SU-DHL-6 (cell line): ENCODE measurements around the gene VIM.

Source experiments
- H2AFZ ChIP-seq: fragments of 200-600 bp; sonication (generic); 2 replicates; pipeline ENCODE4 v1.6.1; 2014; ENCODE audit warnings: low read depth, mild to moderate bottlenecking, moderate library complexity, mixed read lengths, antibody characterized with exemption, low read length; ENCODE audit not compliant: severe bottlenecking
- H3F3A ChIP-seq: fragments of 200-600 bp; shearing (Covaris generic); 2 replicates; pipeline ENCODE4 v1.6.0; 2016; ENCODE audit warnings: antibody characterized with exemption, mild to moderate bottlenecking; ENCODE audit not compliant: insufficient read depth
- H3K27ac ChIP-seq: fragments of 200-600 bp; sonication (generic); 2 replicates; pipeline ENCODE4 v1.5.1; 2016; ENCODE audit warnings: low read depth, mild to moderate bottlenecking, low read length, moderate library complexity, mixed read lengths
- H3K27me3 ChIP-seq: fragments of 200-600 bp; sonication (generic), shearing (Covaris generic); 2 replicates; pipeline ENCODE4 v1.6.0; 2014; ENCODE audit warnings: mild to moderate bottlenecking, low read length
- H3K36me3 ChIP-seq: fragments of 200-600 bp; sonication (generic); 2 replicates; pipeline ENCODE4 v1.6.1; 2014; ENCODE audit warnings: mild to moderate bottlenecking, low read length, mixed read lengths
- H3K4me2 ChIP-seq: fragments of 300-600, 200-600 bp; shearing (Covaris generic), sonication (generic); 2 replicates; pipeline ENCODE4 v1.6.0; 2014; ENCODE audit warnings: low read length, low read depth, mild to moderate bottlenecking; ENCODE audit not compliant: poor library complexity, severe bottlenecking
- H3K4me3 ChIP-seq: fragments of 200-600 bp; sonication (generic); 2 replicates; pipeline ENCODE4 v1.5.1; 2014; ENCODE audit warnings: antibody characterized with exemption, low read length, mild to moderate bottlenecking, mixed read lengths; ENCODE audit not compliant: insufficient read depth, poor library complexity, severe bottlenecking
- H3K79me2 ChIP-seq: fragments of 200-600 bp; sonication (generic); 2 replicates; pipeline ENCODE4 v1.6.1; 2014; ENCODE audit warnings: mild to moderate bottlenecking, low read length, moderate library complexity; ENCODE audit not compliant: insufficient read depth
- H3K9ac ChIP-seq: fragments of 200-600 bp; sonication (generic); 2 replicates; pipeline ENCODE4 v1.7.0; 2014; ENCODE audit warnings: mild to moderate bottlenecking, low read length
- H3K9me2 ChIP-seq: fragments of 200-600 bp; sonication (generic); replicated peaks from 2 replicates; pipeline ENCODE4 v1.6.1; 2014; ENCODE audit warnings: low read length; ENCODE audit not compliant: insufficient read depth
- H3K9me3 ChIP-seq: fragments of 200-600 bp; sonication (generic); 2 replicates; pipeline ENCODE4 v1.6.1; 2014; ENCODE audit warnings: low read length, mixed read lengths; ENCODE audit not compliant: insufficient read depth
- H4K20me1 ChIP-seq: fragments of 200-600 bp; sonication (generic); 2 replicates; pipeline ENCODE4 v1.6.1; 2014; ENCODE audit warnings: low read depth, mild to moderate bottlenecking, antibody characterized with exemption, low read length, moderate library complexity, mixed read lengths
- EZH2phosphoT487 ChIP-seq: fragments of 200-600 bp; sonication (generic), shearing (Covaris generic); conservative IDR thresholded peaks from 2 replicates; pipeline ENCODE4 v1.6.1; 2018; ENCODE audit warnings: mild to moderate bottlenecking, antibody characterized with exemption, low read length, moderate library complexity, mixed read lengths
- TF ChIP-seq, protein P1 (sequence below): fragments of 200-600 bp; sonication (generic); IDR thresholded peaks from one replicate; pipeline ENCODE4 v1.5.1; 2017; ENCODE audit warnings: antibody characterized with exemption, mild to moderate bottlenecking, low read length, moderate library complexity; ENCODE audit not compliant: insufficient read depth, poor library complexity, severe bottlenecking

VIM gene

DNA sequence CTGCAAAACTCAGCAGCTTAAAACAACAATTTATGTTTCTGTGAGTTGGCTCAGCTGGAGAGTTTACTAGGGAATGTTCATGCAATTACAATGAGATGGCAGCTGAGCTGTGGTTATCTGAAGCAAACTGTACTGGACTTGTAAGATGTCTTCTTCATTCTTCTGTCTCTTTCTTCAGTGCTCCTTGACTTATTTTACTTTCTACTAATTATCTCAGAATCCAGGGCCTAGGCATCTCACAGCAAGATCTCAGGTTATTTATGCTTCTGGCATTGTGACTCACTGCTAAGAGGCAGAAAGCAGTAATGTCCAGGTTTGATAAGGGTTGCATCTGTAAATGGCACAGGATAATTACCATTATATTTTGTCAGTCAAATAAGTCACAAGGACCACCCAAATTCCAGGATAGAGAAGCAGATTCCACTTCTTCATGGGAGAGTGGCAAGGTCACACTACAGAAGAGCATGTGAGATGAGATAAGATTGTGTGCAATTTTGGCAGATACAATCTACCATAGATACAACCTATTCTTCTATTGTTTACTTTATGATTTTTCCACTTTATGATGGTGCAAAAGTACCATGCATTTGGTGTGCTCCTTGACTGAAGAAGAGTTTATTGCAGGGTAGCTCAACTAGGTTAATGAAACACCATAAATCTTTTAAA, 16.8 kb downstream of the VIM start:
- no peaks in the 10 kb centered on the region for H3K9me3 ChIP-seq
- TF ChIP-seq, protein P1, sequence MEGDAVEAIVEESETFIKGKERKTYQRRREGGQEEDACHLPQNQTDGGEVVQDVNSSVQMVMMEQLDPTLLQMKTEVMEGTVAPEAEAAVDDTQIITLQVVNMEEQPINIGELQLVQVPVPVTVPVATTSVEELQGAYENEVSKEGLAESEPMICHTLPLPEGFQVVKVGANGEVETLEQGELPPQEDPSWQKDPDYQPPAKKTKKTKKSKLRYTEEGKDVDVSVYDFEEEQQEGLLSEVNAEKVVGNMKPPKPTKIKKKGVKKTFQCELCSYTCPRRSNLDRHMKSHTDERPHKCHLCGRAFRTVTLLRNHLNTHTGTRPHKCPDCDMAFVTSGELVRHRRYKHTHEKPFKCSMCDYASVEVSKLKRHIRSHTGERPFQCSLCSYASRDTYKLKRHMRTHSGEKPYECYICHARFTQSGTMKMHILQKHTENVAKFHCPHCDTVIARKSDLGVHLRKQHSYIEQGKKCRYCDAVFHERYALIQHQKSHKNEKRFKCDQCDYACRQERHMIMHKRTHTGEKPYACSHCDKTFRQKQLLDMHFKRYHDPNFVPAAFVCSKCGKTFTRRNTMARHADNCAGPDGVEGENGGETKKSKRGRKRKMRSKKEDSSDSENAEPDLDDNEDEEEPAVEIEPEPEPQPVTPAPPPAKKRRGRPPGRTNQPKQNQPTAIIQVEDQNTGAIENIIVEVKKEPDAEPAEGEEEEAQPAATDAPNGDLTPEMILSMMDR: no peak
- TF ChIP-seq EZH2phosphoT487: no peak
- no peaks in the 10 kb centered on the region for H3K36me3 ChIP-seq
- H2AFZ ChIP-seq: no peak overlapping the region
- H3K27me3 ChIP-seq: no peaks in the 10 kb centered on the region
- H4K20me1 ChIP-seq: no peaks in the 10 kb centered on the region
- no peak overlapping the region for H3K9ac ChIP-seq
- H3K4me3 ChIP-seq: no peak overlapping the region
- no peak overlapping the region for H3K27ac ChIP-seq
- H3K79me2 ChIP-seq: no peaks in the 10 kb centered on the region
- H3K4me2 ChIP-seq: no peak overlapping the region
- no peaks in the 10 kb centered on the region for H3F3A ChIP-seq
- H3K9me2 ChIP-seq: no peaks in the 10 kb centered on the region

- TF ChIP-seq, protein P1: no peak
- TF ChIP-seq EZH2phosphoT487: no peak
- H3K27me3 ChIP-seq: no peaks in the 10 kb centered on the region
- H3K9me2 ChIP-seq: no peaks in the 10 kb centered on the region
- H3K9ac ChIP-seq: no peak overlapping the region
- no peak overlapping the region for H2AFZ ChIP-seq
- H3F3A ChIP-seq: no peaks in the 10 kb centered on the region
- H3K4me2 ChIP-seq: no peak overlapping the region
- no peaks in the 10 kb centered on the region for H3K79me2 ChIP-seq
- no peak overlapping the region for H3K4me3 ChIP-seq
- H3K27ac ChIP-seq: no peak overlapping the region
- H3K36me3 ChIP-seq: no peaks in the 10 kb centered on the region
- H4K20me1 ChIP-seq: no peaks in the 10 kb centered on the region
- H3K9me3 ChIP-seq: no peaks in the 10 kb centered on the region
These were observed 19.2 kb downstream of the VIM start for GRCh38 chr10:17247210-17247609.

DNA sequence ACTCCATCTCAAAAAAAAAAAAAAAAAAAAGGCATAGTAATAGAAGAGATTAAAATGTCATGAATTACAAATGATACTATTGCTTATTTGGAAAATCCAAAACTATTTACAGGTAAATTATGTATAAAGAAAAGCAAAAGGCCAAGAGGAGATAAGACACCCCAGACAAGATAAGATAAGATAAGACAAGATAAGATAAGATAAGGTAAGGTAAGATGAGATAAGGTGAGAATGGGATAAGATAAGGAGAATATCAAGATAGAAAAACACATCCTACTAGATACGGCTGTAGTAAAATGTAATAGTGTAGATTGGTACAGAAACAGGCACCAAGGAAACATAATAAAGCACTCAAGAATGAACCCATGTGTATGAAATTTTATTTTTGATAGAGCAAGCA, 20.9 kb downstream of the VIM start:
- Histone ChIP-seq H4K20me1 (no peaks in the 10 kb centered on the region), H3K79me2 (no peaks in the 10 kb centered on the region), H3K4me2 (no peak overlapping the region), H3K36me3 (no peaks in the 10 kb centered on the region), H3K9me3 (no peaks in the 10 kb centered on the region), H3K9ac (no peak overlapping the region), H2AFZ (no peak overlapping the region), H3K4me3 (no peak overlapping the region), H3K27me3 (no peaks in the 10 kb centered on the region), H3K9me2 (no peaks in the 10 kb centered on the region), H3F3A (no peaks in the 10 kb centered on the region), H3K27ac (no peak overlapping the region)
- TF ChIP-seq, protein P1: no peak

GRCh38 chr10:17249820-17250219, 21.8 kb downstream of the VIM start:
- Histone ChIP-seq H3K9ac (no peak overlapping the region), H3K4me3 (no peak overlapping the region), H3K27ac (no peak overlapping the region), H3K9me2 (no peaks in the 10 kb centered on the region), H4K20me1 (no peaks in the 10 kb centered on the region), H3K9me3 (no peaks in the 10 kb centered on the region), H3F3A (no peaks in the 10 kb centered on the region), H3K4me2 (no peak overlapping the region), H3K79me2 (no peaks in the 10 kb centered on the region), H3K27me3 (no peaks in the 10 kb centered on the region), H2AFZ (no peak overlapping the region), H3K36me3 (no peaks in the 10 kb centered on the region)
- no peak for TF ChIP-seq EZH2phosphoT487
